Activated B cell treated with CpG ODN at 0.5 μM for 24 hours (primary cell): ENCODE data around the gene SPAG7. TPM values are rescaled to one million over a fixed set of nuclear protein-coding genes. Genes with fewer than 3 reads are reported as not detected.

ENCODE experiments used
- ATAC-seq: fragments of 200-7000 bp; cut with Tn5 transposase; one replicate; pipeline ENCODE4 v1.10.0; 2021; ENCODE audit warnings: low read depth, mild to moderate bottlenecking, moderate library complexity
- CTCF ChIA-PET: fragments of 350-600 bp; sonication (Branson Sonifier 250); formaldehyde crosslinking; loops from one replicate; lab custom pipeline; 2021; ENCODE audit warnings: antibody characterized with exemption; lab: Charles Lee
- POLR2A ChIA-PET: fragments of 350-600 bp; sonication (Branson Sonifier 250); formaldehyde crosslinking; loops from one replicate; lab custom pipeline; 2021; ENCODE audit warnings: antibody characterized with exemption; lab: Charles Lee
- DNase-seq: peaks from one replicate; pipeline ENCODE4 v3.0.0; 2022
- H3K27ac Mint-ChIP-seq: one replicate; pipeline ENCODE4 v1.8.0; 2020; ENCODE audit warnings: mixed read lengths
- H3K27me3 Mint-ChIP-seq: one replicate; pipeline ENCODE4 v1.8.0; 2021; ENCODE audit warnings: mixed read lengths
- H3K36me3 Mint-ChIP-seq: one replicate; pipeline ENCODE4 v1.8.0; 2021; ENCODE audit warnings: low read depth, mixed read lengths
- H3K4me1 Mint-ChIP-seq: one replicate; pipeline ENCODE4 v1.8.0; 2021; ENCODE audit warnings: mixed read lengths
- H3K4me3 Mint-ChIP-seq: one replicate; pipeline ENCODE4 v1.8.0; 2020; ENCODE audit warnings: mild to moderate bottlenecking, mixed read lengths
- H3K9me3 Mint-ChIP-seq: one replicate; pipeline ENCODE4 v1.8.0; 2020; ENCODE audit warnings: mixed read lengths
- CTCF ChIP-seq: fragments of 200-600 bp; IDR thresholded peaks from one replicate; pipeline ENCODE4 v1.8.0; 2022; ENCODE audit warnings: antibody characterized with exemption, mild to moderate bottlenecking
- intact Hi-C: fragments of 100-400 bp; cut with micrococcal nuclease; formaldehyde crosslinking; loops from one replicate; pipeline ENCODE4 v1.15.1; 2024
- total RNA-seq: library from RNA; stranded (reverse); gene quantifications from 2 replicates; pipeline ENCODE4 v1.2.3, GENCODE V29; 2022

The SPAG7 gene
- total RNA-seq, 1 donor from 2014 or later: 64.2 TPM

DNA sequence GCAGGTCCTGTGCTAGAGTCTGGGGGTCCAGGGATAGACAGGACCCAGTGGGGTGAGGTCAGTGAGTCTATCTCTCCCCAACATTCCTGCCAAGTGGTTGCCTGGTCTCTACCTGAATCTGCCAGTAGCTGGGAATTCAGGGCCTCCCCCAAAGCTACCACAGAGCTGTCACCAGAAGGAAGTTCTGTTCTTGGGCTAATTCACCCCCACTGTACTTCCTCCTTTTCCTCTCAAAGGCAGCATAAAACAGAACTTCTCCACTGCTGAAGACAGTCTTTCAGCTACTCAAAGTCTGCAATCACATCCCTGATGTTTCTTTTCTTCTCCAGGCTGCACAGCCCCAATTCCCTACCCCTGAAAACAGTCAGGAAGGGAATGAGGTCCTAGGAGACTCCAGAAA is 11.1 kb upstream of the SPAG7 start:
- Mint-ChIP-seq H3K9me3 (no peaks in the 10 kb centered on the region), H3K4me3 (peak overlapping the region; percentile 24), H3K36me3 (peaks cover 72% of the 10 kb centered on the region), H3K27me3 (no peaks in the 10 kb centered on the region), H3K4me1 (peaks cover 38% of the 10 kb centered on the region), H3K27ac (peak overlapping the region; percentile 71)
- DNase-seq: no peak
- ATAC-seq: peak; percentile 28
- CTCF ChIA-PET: interaction anchor here (1.4 to 4.5 kb wide), 3 partner anchors 41 to 83 kb away, joined by 4 to 32 read pairs (median 18); no protein-coding TSS in a partner anchor
- intact Hi-C loops: no loop called here
- no peak for TF ChIP-seq CTCF
- POLR2A ChIA-PET: interaction anchor here (0.7 to 3.5 kb wide), 10 partner anchors 8 to 53 kb away, joined by 3 to 21 read pairs (median 6); partner anchors contain the start of genes INCA1, KIF1C, PFN1 and RNF167

- Mint-ChIP-seq H3K36me3 (peaks cover 74% of the 10 kb centered on the region), H3K4me1 (peaks cover 11% of the 10 kb centered on the region), H3K4me3 (no peak overlapping the region), H3K9me3 (no peaks in the 10 kb centered on the region), H3K27ac (no peak overlapping the region), H3K27me3 (no peaks in the 10 kb centered on the region)
- POLR2A ChIA-PET: interaction anchor here (0.5 kb wide), 1 partner anchor 43 kb away, joined by 3 read pairs; no protein-coding TSS in a partner anchor
- DNase-seq (no peak), ATAC-seq (no peak)
- intact Hi-C loops: no loop called here
- CTCF ChIA-PET: no interaction called here
- TF ChIP-seq CTCF: no peak
Measured at GRCh38 chr17:4974115-4974670, 6.6 kb upstream of the SPAG7 start.

DNA sequence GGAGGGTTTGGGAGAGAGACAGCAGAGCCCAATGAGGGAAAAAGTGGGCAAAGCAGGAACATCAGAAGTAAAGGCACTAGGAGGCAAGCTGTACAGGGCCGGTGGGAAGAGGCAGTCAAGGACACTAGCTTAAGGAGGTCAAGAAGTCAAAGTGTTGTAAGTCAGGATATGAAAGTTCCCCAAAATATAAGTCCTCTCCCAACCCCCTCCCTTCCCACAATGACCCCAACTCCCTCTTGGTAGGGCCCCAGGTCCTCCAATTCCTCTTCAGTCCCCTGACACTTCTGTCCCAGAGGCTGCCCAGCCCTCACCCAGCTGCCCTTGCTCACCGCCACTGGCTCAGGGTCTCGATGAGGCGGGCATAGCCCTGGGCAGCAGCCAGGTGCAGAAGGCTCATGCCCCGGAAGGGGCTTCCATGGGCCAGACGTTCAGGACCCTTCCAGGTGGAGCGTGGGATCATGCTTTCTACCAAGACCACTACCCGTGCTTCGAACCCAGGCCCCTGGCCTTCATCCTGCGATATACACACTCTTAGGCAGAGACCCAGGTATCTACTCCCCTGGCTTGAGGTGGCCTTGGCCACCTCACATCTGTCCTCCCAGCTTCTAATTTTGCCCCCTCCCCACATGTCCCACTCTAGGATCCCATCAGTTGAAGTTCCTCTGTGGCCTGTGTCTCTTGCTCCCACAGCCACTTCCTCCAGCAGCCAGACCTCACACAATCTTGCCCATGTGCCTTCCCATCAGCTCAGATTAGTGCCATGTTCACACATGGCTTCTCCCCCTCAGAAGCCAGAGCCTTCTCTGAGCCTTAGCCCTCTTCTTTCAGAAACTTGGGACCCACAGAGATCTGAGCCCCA is 5.9 kb upstream of the SPAG7 start:
- POLR2A ChIA-PET: interaction anchor here (0.5 kb wide), 1 partner anchor 44 kb away, joined by 3 read pairs; no protein-coding TSS in a partner anchor

DNA sequence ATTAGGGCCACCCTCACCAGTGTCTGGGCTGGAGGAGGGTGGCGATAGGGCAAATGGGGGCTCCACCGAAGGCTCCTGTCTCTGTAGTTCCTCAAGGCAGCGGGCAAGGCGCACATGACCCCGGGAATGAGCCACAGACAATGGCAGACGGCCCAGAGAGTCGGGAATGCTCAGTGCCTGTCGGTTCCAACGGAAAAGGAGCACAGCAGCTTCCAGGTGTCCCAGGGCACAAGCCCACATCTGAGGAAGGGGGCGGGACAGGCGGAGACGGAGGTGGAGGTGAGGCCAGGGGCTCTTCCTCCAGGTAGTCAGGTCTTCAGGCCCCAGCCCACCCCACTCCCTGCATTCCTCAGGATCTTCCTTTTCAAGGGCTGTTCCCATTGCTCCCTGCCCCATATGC is 5.1 kb upstream of the SPAG7 start:
- intact Hi-C loops: no loop called here
- no peak for TF ChIP-seq CTCF
- no peak overlapping the region for H3K4me3 Mint-ChIP-seq
- no peak for DNase-seq
- ATAC-seq: no peak
- no peaks in the 10 kb centered on the region for H3K9me3 Mint-ChIP-seq
- ChIA-PET CTCF (no interaction called here), POLR2A (interaction anchor here (0.5 kb wide), 1 partner anchor 312 kb away, joined by 4 read pairs; no protein-coding TSS in a partner anchor)
- no peaks in the 10 kb centered on the region for H3K27me3 Mint-ChIP-seq
- peaks cover 1% of the 10 kb centered on the region for H3K4me1 Mint-ChIP-seq
- peaks cover 69% of the 10 kb centered on the region for H3K36me3 Mint-ChIP-seq
- no peak overlapping the region for H3K27ac Mint-ChIP-seq

More for the DNA sequence above, 5.9 kb upstream of the SPAG7 start:
- TF ChIP-seq CTCF: no peak
- H3K36me3 Mint-ChIP-seq: peaks cover 72% of the 10 kb centered on the region
- CTCF ChIA-PET: no interaction called here
- DNase-seq (no peak), ATAC-seq (no peak)
- H3K4me3 Mint-ChIP-seq: no peak overlapping the region
- no peaks in the 10 kb centered on the region for H3K9me3 Mint-ChIP-seq
- H3K27me3 Mint-ChIP-seq: no peaks in the 10 kb centered on the region
- peaks cover 5% of the 10 kb centered on the region for H3K4me1 Mint-ChIP-seq
- intact Hi-C loops: no loop called here
- no peak overlapping the region for H3K27ac Mint-ChIP-seq

- intact Hi-C loops: no loop called here
- POLR2A ChIA-PET: interaction anchor here (0.5 to 11.6 kb wide), 3 partner anchors 15 to 312 kb away, joined by 4 to 391 read pairs (median 4); partner anchors contain the start of genes CAMTA2, ENO3 and PFN1
- no peak overlapping the region for H3K27ac Mint-ChIP-seq
- CTCF ChIA-PET: no interaction called here
- no peak for TF ChIP-seq CTCF
- H3K4me1 Mint-ChIP-seq: peaks cover 1% of the 10 kb centered on the region
- no peak for ATAC-seq
- no peak for DNase-seq
- no peak overlapping the region for H3K4me3 Mint-ChIP-seq
- H3K27me3 Mint-ChIP-seq: no peaks in the 10 kb centered on the region
- no peaks in the 10 kb centered on the region for H3K9me3 Mint-ChIP-seq
- H3K36me3 Mint-ChIP-seq: peaks cover 65% of the 10 kb centered on the region
Measured at GRCh38 chr17:4972322-4972721, 4.7 kb upstream of the SPAG7 start.
